ENCODE data around the gene KAT6B.

DNA sequence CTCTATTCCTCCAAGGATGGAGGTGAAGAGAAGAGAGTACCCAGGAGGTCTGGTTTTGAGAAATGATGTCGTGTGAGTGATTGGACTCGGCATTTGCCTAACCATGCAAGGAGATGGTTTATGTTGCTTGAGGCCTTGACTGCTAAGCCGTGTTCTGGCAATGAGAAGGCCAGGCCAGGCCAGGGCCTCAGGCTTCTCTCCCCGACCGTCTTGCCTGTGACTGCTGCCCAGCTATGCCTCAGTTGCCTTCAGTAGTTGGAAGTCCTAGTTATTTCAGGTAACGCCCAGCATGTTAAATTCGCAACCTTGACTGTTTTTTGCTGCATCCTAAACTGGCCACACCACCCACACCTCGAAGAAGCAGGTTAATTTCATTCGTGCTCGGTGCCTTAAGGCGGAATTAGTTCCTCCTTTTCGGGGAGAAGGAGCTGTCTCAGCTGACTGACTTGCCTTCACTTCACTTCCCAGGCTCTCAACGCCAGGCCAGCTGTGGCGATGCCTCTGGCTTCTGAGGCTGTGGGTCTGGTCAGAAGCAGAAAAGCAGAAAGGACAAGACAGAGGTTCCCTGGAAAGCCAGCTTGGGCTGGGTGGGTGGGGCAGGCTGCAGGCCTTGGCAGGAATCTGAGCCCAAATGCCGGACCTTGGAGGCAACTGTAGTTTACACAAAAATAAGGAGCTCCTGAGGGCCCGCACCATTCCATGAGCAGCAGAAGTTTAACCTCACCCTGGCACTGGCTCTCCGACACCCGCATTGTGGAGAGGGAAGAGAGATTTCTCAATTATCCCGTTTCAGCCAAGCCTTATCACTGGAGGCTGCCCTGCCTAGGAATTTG, 223.1 kb downstream of the KAT6B start:
- TF ChIP-seq CTCF (IDR thresholded peaks at IDR 0.05) (no peak), POLR2A (IDR thresholded peaks at IDR 0.05) (no peak), POLR2AphosphoS5 (IDR thresholded peaks at IDR 0.05; ENCODE audit: insufficient read depth in 1 of 2, low read depth in 1 of 2) (no peak)

Data from vagina (tissue), 2 donors.